COLO829 (cell line): ENCODE results near the gene WDR5.

ENCODE experiments used
- DNase-seq: peaks from one replicate; pipeline ENCODE4 v3.0.0; 2012; ENCODE audit warnings: low spot score

Gene WDR5

DNA sequence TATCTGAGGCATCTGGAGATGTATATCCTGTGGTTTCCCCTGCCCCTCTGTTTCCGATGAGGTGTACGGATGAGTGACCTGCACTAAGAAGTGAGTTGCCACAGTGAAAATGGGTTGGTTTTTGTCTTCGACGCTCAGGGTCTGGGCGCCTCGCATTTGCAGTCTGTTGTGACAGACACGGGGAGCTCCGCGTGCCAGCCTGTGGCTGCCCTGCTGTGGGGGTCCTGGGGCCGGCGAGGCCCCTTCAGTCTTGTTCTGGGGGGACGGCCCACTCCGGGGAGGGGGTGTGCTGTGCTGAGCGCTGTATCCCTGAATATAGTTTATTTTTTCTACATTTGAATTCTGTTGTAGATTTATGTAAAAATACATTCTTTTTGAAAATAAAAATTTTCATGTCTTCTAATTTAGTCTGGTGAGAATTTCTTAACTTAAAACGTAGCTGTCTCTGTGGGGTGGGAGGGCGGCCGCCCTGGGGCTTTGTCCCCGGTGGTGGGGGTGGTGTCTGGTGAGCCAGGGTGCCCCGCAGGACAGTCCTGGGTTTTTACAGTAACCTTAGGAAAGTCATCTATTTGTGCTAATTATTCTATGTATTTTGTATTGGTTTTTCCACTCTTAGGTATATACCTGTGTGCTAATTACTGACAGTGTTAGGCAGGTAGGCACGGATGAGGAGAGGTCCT is 23.8 kb downstream of the WDR5 start:
- no peak for DNase-seq

DNA sequence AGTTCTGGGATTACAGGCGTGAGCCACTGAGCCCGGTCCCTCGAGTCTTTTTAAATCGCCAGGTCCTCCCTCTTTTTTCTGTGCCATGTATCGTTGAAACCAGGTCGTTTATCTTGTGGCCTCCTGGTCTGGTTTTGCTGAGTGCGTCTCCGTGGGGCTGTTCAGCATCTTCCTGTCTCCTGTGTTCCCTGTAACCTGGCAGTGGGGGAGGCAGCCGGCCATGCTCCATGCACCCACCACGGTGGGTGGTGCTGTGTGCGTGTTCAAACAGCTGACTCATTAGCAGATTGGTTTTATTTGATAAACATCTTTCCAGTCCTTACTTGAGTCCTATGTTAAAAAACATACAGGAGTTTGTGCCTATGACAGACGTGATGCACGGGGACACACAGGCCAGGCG is 25.8 kb downstream of the WDR5 start:
- no peak for DNase-seq

DNA sequence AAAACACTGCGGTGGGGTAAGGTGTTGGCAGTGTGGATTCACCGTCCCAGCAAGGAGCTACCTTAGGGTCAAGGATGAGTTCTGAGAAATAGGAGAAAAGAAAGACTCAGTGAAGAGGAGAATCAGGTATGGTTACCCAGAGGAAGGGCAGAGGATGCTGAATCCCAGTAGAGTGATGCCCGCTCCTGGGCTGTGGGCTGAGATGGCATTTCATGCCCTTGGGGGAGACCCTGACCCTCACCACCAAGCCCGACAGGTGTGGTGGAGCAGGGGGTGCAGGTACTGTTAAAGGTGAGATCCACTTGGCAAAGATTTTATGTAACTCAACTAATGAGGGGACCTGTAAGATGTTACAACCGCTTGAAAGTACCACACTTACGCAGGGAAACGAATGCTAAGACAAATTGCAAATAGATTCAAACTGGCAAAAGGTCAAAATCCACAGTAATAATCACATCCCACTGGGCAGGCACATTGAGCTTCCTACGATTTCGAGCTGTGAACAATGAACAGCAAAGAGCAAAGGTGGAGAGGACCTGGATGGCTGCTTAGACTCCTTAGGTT is 26.4 kb downstream of the WDR5 start:
- DNase-seq, result no peak

DNA sequence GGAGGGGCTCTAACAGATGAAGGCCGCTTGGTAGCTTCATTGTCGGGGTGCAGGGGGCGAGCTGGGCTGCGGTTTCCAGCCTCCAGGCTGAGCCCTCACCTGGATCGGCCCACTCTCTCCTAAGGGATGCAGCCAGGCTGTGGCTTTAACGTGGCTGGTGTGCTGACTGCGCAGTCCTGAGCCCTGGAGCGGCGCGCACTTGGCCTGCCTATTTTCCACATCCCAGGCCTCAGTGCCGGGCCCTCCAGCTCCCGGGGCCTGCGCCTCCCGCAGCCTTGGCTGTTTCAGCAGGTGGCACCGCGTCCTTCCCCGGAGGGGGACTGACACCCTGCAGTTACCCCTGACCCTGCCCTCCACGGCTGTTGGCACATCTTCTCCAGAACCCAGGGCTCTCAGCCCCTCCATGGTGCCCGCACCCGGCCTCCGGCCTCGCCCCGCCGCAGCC is 27.1 kb downstream of the WDR5 start:
- no peak for DNase-seq

DNA sequence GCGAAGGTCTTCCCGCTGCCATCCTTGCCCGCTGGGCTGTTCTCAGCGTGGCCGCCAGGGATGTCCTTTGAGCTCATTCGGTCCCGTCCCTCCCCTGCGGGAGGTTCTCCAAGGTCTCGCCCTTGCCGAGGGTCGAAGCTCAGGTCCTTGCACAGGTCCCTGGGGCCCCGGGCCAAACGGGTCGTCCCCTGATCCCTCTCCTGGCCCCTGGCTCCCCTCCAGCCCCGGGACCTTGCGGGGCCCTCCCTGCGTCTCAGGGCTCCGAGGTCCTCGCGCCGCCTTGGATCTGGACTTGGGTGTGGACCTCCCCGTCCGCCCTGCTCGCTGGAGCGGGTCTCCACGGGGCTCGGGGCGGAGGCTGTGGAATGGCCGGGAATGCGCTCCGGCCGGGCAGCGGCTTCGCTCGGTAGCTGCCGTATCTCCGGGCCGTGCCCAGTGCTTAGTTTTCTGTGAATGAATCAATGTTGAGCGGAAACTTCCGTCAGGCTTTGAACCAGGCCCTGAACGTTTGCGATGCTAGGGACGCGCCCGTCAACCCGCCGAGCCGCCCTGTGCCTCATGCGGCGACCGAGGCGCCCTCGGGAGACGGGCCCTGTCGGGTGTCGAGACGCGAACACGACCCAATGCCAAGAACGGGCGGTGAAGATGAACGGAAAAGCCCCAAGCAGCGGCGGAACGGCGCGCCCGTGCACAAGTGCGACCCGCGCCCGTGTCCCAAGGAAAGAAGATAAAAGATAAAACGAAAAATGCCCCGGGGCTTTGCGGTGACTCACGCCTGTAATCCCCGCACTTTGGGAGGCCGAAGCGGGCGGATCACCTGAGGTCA is 27.7 kb downstream of the WDR5 start:
- no peak for DNase-seq

DNA sequence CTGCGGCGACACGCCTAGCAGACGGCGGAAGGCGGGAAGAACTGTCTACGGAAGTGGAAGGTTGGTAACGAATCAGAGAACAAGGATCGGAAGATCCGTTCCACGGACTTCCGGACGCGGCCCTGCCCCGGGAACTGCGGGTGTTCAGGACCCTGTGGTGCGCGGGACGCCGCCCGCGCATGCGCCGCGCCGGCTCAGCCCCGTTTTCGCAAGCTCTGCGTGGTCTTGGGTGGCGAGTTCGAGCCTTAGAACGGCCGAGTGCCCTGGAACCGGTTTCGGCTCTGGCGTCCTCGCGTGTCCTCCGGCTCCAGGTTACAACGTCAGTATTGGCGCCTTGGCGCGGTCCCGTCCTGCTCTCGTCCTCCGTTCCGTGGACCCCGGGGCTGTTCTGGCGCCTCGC is 29.0 kb downstream of the WDR5 start:
- DNase-seq, result no peak

DNA sequence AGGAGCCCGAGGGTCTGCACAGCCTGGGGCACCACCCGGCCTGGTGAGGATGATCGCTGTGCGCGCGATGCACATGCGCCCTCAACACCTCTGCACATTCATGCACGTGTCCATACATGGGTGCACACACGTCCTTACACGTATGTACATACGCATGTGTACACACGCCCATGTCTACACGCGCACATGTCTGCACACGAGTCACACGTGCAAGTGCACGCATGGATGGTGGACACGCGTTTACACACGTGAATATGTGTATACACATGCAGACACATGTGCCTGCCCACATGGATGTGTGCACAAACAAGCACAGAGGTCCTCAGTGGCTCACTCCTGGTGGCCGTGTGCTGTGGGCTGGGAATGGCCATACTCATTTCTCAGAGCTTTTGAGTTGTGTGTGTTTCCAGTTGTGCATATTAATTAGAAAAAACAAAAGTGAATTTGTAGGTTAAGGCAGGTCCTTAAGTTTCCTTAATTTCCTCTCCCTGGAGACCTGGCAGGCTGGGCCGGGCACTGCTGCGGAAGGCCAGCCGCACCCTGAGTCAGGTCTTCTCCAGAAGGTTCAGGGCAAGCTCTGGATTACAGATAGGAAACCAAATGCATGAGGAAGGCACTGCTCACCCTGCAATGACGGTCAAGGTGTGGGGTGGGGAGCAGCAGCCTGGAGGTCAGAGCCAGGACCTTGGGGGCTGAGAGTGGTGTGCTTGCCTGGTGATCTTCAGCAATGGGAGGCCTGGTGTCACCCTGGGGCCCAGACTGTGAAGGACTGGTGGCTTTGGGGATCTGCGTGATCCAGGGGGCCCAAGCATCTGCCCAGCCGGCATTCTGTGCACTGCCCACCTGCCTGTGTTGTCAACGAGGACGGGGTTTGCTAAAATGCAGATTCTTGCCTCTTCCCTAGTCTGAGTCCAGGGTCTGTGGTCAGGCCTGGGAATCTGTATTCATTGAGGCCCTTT is 29.8 kb downstream of the WDR5 start:
- DNase-seq, result no peak

DNA sequence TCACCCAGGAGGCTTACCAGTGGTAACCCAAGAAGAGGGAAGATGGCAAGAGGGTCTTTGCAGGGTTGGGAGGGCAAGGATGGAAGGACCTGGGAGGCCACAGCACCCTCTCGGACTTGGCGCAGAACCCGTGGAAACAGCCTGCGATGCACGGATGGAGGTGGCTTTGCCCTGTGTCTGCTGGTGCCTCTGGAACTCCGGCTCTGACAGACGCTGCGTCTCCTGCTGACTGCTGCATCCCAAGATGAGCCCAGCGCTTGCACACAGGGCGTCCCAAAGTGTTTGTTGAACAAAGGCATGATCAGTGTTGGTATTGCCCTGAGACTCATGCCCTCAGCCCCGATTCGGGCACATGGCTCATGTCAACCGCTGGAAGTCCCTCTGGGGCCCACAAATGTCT is 30.5 kb downstream of the WDR5 start:
- no peak for DNase-seq

DNA sequence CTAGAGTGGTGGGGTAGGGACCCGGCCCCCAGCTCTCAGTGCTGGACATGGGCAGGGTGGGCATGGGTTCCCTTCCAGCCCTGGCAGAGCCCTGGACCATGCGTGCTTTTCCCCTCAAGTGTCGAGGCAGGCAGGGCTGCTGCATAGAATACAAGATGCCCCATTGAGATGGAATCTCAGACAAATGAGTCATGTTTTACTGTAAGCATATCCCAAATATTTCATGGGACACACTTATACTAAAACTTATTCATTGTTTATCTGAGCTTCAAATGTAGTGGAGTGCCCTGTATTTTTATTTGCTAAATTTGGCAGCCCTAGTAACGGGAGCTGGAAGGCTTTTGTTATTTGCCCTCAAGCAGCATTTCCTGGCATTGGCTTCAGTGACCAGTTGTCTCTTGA is 31.6 kb downstream of the WDR5 start:
- peak; percentile 61 for DNase-seq

DNA sequence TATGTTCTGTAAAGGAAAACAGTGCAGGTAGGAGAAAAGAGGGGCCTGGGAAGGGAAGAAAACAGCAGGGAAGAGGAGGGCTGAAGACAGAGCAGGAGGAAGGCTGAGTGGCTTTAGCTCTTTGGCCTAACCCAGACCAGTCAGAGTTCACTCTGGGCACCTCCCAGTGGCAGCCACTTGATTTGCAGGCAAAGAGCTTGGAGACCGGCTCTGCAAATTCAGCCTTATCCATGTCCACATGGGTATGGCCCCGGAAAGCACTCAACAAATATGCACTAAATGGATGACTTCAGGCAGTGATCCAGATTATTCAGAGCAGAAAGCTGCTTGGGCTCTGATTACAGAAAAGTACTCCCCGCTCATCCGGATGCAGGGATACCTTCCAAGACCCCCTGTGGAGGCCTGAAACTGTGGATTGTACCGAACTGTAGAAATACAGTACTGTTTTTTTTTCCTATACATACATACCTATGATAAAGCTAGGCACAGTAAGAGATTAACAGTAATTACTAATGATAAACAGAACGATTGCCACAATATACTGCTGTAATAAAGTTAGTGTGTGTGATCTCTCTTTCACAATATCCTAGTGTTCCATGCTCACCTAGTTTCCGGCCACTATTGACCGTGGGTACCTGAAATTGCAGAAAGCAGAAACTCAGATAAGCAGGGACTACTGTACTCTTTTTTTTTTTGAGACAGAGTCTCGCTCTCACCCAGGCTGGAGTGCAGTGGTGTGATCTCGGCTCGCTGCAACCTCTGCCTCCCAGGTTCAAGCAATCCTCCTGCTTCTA is 33.1 kb downstream of the WDR5 start:
- no peak for DNase-seq

DNA sequence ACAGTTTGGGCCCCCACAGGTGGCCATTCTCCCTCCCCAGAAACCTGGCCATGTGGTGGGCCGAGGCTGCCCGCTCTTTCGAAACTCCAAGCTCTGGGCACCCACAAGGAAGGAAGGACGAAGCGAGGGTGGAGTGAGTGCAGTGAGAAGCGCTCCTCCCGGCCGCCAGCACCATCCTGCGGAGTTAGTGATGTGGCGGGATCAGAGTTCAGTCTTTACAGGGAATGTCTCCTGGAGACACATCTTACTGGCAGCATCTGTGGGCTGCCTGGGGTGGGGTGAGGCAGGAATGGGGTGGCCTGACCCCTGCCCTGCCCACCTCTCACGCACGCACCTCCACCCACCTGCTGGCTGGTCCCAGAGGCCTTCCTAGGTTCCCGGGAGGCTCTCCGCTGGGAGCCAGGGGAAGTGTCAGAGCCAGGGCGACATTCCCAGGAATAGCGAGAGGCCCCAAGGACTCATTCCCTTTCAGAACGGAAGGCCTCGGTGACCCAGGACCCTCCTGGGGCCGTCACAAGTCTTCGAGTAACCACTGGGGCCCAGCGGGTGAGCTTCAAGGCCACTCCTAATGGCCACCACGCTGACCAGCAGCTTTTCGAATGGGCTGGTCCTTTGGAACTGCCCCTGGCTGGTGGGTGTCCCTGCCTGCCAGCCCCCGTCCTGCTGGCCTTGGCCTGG is 34.0 kb downstream of the WDR5 start:
- DNase-seq, result no peak

DNA sequence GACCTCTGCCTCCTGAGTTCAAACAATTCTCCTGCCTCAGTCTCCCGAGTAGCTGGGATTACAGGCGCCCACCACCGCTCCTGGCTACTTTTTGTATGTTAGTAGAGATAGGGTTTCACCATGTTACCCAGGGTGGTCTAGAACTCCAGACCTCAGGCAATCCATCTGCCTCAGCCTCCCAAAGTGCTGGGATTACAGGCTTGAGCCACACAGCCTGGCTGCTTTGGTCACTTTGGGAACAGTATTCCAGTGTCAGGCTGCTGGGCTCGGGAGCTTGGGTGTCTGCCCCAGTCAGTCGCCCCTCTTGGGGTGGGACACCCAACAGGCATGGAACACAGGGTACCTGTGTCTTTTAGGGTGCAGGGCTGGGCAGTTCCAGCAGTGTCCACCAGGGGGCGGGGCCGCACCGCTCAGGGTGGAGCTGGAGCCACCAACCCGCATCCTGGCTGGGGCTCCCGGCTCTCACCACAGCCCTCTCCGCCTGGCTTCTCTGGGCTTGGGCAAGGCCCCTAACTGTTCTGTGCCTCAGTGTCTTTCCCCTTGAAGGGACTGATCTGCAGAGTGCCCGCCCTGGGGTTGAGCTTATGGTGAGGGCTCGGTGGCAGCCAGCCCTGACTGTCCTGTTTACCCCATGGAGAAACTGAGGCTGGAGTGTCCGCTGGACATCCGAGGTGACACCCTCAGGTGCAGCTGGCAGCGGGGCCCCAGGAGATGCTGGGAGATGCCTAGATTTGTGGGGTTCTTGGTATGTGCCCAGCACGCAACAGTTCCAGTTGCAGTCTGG is 34.8 kb downstream of the WDR5 start:
- DNase-seq, result no peak

DNA sequence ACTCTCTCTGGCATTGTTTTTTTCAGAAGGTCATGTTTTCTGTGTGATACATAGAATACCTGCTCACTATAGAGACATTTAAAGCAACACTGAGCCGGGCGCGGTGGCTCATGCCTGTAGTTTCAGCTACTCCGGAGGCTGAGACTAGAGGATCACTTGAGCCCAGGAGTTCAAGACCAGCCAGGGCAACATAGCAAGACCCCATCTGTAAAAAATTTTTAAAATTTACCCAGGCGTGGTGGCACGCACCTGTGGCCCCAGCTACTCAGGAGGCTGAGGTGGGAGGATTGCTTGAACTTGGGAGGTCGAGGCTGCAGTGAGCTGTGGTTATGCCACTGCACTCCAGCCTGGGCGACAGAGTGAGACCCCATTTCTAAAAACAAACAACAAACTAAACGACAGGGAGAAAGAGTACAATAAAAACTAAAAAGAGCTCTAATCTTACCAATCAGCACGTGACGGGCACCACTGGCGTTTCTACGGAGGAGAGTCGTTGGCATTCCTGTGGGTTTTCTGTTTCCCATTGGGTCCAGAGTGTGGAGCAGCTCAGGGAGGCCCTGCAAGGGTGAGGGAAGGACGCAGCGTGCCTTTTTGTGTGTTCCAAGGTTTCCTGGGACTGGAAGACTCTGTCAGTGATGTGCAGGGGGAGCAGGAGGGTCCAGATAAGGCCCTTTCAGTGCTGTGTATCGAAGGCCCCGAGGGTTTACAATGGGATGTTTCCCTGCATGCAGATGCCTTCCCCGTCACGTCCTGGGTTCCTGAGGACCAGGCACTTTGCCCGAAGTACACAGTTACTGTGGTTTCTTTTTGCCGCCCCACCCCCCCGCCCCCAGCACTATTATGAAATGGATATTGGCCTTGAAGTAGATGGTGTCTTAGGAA is 35.7 kb downstream of the WDR5 start:
- no peak for DNase-seq

DNA sequence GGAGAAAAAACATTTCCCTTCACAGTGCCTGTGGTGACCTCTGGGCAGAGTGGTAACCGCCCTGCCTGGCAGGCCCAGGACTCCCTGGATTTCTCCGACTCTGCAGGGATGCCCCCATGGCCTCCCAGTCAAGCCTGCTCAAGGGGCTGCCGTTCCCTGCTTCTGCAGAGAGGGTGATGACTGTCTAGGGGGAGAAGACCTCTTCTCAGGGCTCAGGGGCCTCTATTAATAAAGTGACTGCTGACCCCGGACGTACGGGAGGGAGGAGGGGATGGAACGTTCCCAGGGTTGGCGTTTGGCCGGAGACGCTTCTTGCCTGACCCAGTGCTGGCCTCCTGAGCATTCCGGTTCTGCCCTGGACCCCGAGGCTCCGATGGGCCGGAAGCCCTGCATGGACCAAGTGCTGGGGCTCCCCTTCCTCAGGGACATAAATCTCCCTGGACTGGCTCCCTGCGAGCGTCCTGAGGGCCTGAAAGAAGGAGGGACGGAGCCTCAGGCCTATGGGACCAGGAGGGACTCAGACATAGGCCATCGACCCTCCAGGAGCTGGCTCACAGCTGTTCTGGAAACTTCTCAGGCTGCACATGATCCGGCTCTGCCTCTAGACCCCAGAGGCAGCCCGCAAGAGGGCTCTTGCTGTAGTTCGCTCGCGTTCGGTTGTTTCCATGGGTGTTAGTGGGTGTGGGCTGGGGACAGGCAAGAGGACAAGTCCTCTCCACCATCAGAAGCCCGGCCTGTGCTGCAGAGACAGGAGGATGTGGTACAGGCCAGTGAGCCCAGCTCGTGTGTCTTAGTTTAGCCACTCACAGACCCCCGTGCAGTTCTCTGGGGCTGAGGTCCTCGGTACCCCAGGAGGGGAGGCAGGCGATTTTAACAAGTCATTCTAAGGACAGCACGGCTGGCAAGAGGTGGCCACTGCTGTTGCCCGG is 36.6 kb downstream of the WDR5 start:
- no peak for DNase-seq

DNA sequence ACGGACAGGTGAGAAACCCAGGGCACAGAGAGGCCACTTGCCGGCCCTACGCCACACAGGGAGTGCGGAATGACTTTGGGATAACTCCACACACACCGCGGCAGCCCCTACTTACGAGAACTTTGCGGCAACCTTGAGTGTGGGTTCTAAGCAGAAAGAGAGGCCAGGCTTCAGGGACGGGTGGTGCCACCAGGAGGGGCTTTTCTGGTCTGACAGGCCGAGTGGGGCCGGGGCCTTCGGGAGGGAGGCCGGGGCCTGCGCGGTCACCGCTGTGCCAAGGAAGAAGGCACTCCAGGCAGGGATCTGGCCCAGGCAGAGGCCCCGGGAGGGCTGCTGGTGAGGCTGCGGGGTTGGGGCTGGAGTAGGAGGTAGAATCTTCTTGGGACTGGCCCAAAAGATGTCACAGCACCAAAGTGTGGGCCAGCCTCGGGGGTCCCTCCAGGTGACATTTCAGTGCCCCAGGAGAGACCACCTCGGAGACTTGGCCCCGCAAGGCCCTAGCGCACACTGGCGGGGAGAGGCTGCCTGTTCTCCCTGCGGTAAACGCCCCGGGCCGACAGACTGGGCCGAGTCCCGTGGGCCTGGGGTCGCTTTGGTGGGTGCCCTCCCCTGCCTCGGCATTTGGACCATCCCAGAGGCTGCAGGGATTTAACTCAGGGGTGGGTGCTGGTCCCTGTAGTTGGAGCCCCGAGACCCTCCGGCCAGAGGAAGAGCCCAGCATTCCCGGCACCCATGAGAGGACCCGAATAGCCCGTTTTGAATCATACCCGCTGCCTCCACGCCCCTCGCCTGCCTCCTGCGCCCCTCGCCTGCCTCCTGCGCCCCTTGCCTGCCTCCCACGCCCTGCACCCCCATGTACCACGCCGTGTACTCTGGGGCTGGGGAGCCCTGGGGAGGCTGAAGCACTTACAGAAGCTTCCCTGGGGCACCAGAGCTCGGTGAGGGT is 37.5 kb downstream of the WDR5 start:
- DNase-seq, result no peak

DNA sequence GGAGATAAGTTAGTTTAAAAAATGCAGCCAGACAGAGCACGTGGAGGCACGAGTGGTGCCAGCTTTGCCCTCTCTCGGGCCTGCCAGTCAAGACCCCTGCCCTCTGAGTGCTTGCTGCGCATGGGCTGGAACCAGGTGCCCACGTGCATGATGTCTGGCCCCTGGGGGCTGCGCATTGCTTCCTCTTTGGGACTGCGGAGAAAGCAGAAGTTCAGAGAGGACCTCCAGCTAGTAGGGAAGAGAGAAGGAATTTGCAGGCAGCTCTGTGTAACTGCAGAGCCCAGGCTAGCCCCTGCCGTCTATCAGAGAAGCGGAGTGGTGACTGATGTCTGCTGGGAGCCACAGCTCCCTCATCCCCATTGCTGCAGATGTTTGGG is 38.2 kb downstream of the WDR5 start:
- DNase-seq, result no peak
